ENCODE measurements around the gene C16orf54. TPM values are rescaled to one million over a fixed set of nuclear protein-coding genes. Genes with fewer than 3 reads are reported as not detected.
"Not testable (repeated sequence)": the region's sequence is repeated elsewhere in the genome, so short reads cannot be mapped to it uniquely, and the experiment has no call there.

Gene C16orf54
- total and polyA plus RNA-seq, 9 of the 15 experiments (the other 6 are each of a cell fraction or from before 2014, with no cell fraction given), result 0.09 TPM; not detected in 8

- H3K36me3 ChIP-seq (ENCODE audit: control insufficient read depth, insufficient read depth, low read length); H4K20me1 ChIP-seq (replicated peaks; ENCODE audit: control insufficient read depth, insufficient read depth, low read length); H3K27me3 ChIP-seq (ENCODE audit: control insufficient read depth in 2 of 2, insufficient read depth in 2 of 2, low read length in 2 of 2); H3K9ac ChIP-seq (ENCODE audit: insufficient read depth in 1 of 2, low read depth in 2 of 2, low read length in 2 of 2); FAIRE-seq; H3K9me3 ChIP-seq (replicated peaks; ENCODE audit: control insufficient read depth, insufficient read depth, low read depth, low read length); H3K4me2 ChIP-seq (ENCODE audit: insufficient read depth, low read length); H3K9me1 ChIP-seq (ENCODE audit: control insufficient read depth, insufficient read depth, low read length); H3K4me3 ChIP-seq; ATAC-seq; DNase-seq (ENCODE audit: extremely low read depth in 1 of 4, low spot score in 3 of 4); BruUV-seq (replicated peaks); H2AFZ ChIP-seq (ENCODE audit: low read depth, low read length); H3K79me2 ChIP-seq (ENCODE audit: control insufficient read depth, insufficient read depth, low read length); H3K27ac ChIP-seq (ENCODE audit: extremely low read depth, low read depth, low read length); in situ Hi-C loops (cut with MboI): not testable (repeated sequence)
- peak; percentile 34; the same call in 1 of the 2 replicates for TF ChIP-seq NFIC (IDR thresholded peaks at IDR 0.05)
- intact Hi-C loops (cut with micrococcal nuclease), result loop anchor here (5.0 to 10.0 kb wide), 2 partner anchors 67 to 75 kb away; no protein-coding TSS in a partner anchor
- WGBS (ENCODE audit: insufficient coverage, low coverage, missing lambda C conversion rate), result 59% methylated on average over 6 of the region's 6 CpGs
- peaks cover 8 to 17% of the 10 kb centered on the region in 2 experiments for H3K4me1 ChIP-seq (replicated peaks in 1 of 2; ENCODE audit: control insufficient read depth in 2 of 2, insufficient read depth in 2 of 2, low read length in 2 of 2)
- ChIA-PET CTCF (ENCODE audit: low intra/inter-chr PET ratio) (interaction anchor here (1.0 kb wide), 1 partner anchor 68 kb away, joined by 3 read pairs; no protein-coding TSS in a partner anchor), POLR2A (interaction anchor here (2.0 kb wide), 1 partner anchor 9 kb away, joined by 6 read pairs; no protein-coding TSS in a partner anchor)
Observed at GRCh38 chr16:29709657-29710056, 36.1 kb downstream of the C16orf54 start.

GRCh38 chr16:29708917-29709600, 36.7 kb downstream of the C16orf54 start:
- Histone ChIP-seq H3K4me2 (ENCODE audit: insufficient read depth, low read length) (peak overlapping the region; percentile 50), H3K27me3 (ENCODE audit: control insufficient read depth in 2 of 2, insufficient read depth in 2 of 2, low read length in 2 of 2) (no peaks in the 10 kb centered on the region), H3K9ac (ENCODE audit: insufficient read depth in 1 of 2, low read depth in 2 of 2, low read length in 2 of 2) (no peak overlapping the region), H3K79me2 (ENCODE audit: control insufficient read depth, insufficient read depth, low read length) (no peaks in the 10 kb centered on the region), H3K9me1 (ENCODE audit: control insufficient read depth, insufficient read depth, low read length) (no peaks in the 10 kb centered on the region), H3K9me3 (replicated peaks; ENCODE audit: control insufficient read depth, insufficient read depth, low read depth, low read length) (no peaks in the 10 kb centered on the region), H3K4me1 (replicated peaks in 1 of 2; ENCODE audit: control insufficient read depth in 2 of 2, insufficient read depth in 2 of 2, low read length in 2 of 2) (peaks cover 8 to 17% of the 10 kb centered on the region in 2 experiments), H4K20me1 (replicated peaks; ENCODE audit: control insufficient read depth, insufficient read depth, low read length) (no peaks in the 10 kb centered on the region), H3K4me3 (no peak overlapping the region), H3K27ac (ENCODE audit: extremely low read depth, low read depth, low read length) (no peak overlapping the region), H2AFZ (ENCODE audit: low read depth, low read length) (peak overlapping the region; percentile 60), H3K36me3 (ENCODE audit: control insufficient read depth, insufficient read depth, low read length) (no peaks in the 10 kb centered on the region)
- WGBS (ENCODE audit: insufficient coverage, low coverage, missing lambda C conversion rate), result 59% methylated on average over 15 of the region's 16 CpGs
- no peak for FAIRE-seq
- no peak for DNase-seq (ENCODE audit: extremely low read depth in 1 of 4, low spot score in 3 of 4)
- intact Hi-C loops (cut with micrococcal nuclease) (loop anchor here (10.0 kb wide), 1 partner anchor 76 kb away; no protein-coding TSS in a partner anchor), in situ Hi-C loops (cut with MboI) (no loop called here)
- ATAC-seq, result peak; percentile 38; the same call in 1 of the 3 replicates
- BruUV-seq (replicated peaks), result no TSS peak
- POLR2A ChIA-PET, result no interaction called here
- CTCF ChIA-PET (ENCODE audit: low intra/inter-chr PET ratio), result no interaction called here
- no peak for TF ChIP-seq MCM5 (IDR thresholded peaks at IDR 0.05; ENCODE audit: low read depth)
- peak; percentile 59 for TF ChIP-seq PRDM10 (IDR thresholded peaks at IDR 0.05; ENCODE audit: partially characterized antibody)
- TF ChIP-seq PKNOX1 (IDR thresholded peaks at IDR 0.05), result peak; percentile 88
- peak in 1 of 3 experiments; percentile 15 for TF ChIP-seq YY1 (IDR thresholded peaks at IDR 0.05; ENCODE audit: borderline replicate concordance in 1 of 3, control insufficient read depth in 1 of 3, extremely low read depth in 1 of 3, insufficient read depth in 3 of 3, insufficient read length in 1 of 3, insufficient replicate concordance in 2 of 3, low read depth in 1 of 3, low read length in 2 of 3)
